Measurements from ENCODE around the gene TEAD1.

- no peak for TF ChIP-seq CTCF (IDR thresholded peaks at IDR 0.05 in 2 of 3, conservative IDR thresholded peaks at IDR 0.05 in 1 of 3; ENCODE audit: control insufficient read depth in 2 of 3, extremely low read depth in 1 of 3, insufficient read depth in 1 of 3, low read depth in 3 of 3, low read length in 3 of 3)
- TF ChIP-seq SIX5 (IDR thresholded peaks at IDR 0.05; ENCODE audit: low read depth, low read length, severe bottlenecking) = no peak
- TF ChIP-seq POLR2AphosphoS5 (IDR thresholded peaks at IDR 0.05; ENCODE audit: low read length) = no peak
- TF ChIP-seq POLR2A (IDR thresholded peaks at IDR 0.05; ENCODE audit: low read depth, low read length) = no peak
- TF ChIP-seq CBX3 (IDR thresholded peaks at IDR 0.05; ENCODE audit: borderline replicate concordance, low read depth) = no peak
- no peak for TF ChIP-seq TAF1 (IDR thresholded peaks at IDR 0.05; ENCODE audit: borderline replicate concordance, low read depth, low read length)
- no peak for TF ChIP-seq BHLHE40 (IDR thresholded peaks at IDR 0.05; ENCODE audit: borderline replicate concordance in 1 of 2, low read depth in 2 of 2, low read length in 1 of 2)
- TF ChIP-seq YY1 (IDR thresholded peaks at IDR 0.05; ENCODE audit: low read depth, low read length) = no peak
- TF ChIP-seq JUNB (IDR thresholded peaks at IDR 0.05) = no peak
- no peak for TF ChIP-seq SIN3A (IDR thresholded peaks at IDR 0.05; ENCODE audit: low read depth, low read length)
- TF ChIP-seq CREB1 (IDR thresholded peaks at IDR 0.05; ENCODE audit: low read depth) = no peak
- no peak for TF ChIP-seq RAD21 (IDR thresholded peaks at IDR 0.05; ENCODE audit: insufficient read depth, low read depth, low read length)
These were observed 253.7 kb downstream of the TEAD1 start for GRCh38 chr11:12927886-12928285.
